Fibroblast of skin of scalp (primary cell): ENCODE data around the gene KREMEN2.

Experiments used
- DNase-seq: peaks from one replicate; pipeline ENCODE4 v3.0.0-alpha.2; 2013

KREMEN2 gene

GRCh38 chr16:2979669-2980226 lies 15.7 kb downstream of the KREMEN2 start:
- DNase-seq = no peak

- peak; percentile 87 for DNase-seq
Measured at GRCh38 chr16:2980227-2981176, 16.4 kb downstream of the KREMEN2 start, which contains the start of gene PKMYT1. Gene PKMYT1, minus strand, starts transcription at chr16:2980446. Its CDS starts 789 bp downstream, at chr16:2979657.

GRCh38 chr16:2981177-2981898 lies 17.3 kb downstream of the KREMEN2 start:
- no peak for DNase-seq

- no peak for DNase-seq
Measured at GRCh38 chr16:2981899-2982250, 17.8 kb downstream of the KREMEN2 start.

GRCh38 chr16:2982402-2982801 lies 18.3 kb downstream of the KREMEN2 start:
- DNase-seq = no peak

- DNase-seq = peak; percentile 81
Measured at GRCh38 chr16:2983706-2984136, 19.6 kb downstream of the KREMEN2 start.

GRCh38 chr16:2985462-2985861 lies 21.4 kb downstream of the KREMEN2 start:
- no peak for DNase-seq

- no peak for DNase-seq
Measured at GRCh38 chr16:2985893-2986355, 21.8 kb downstream of the KREMEN2 start.

- no peak for DNase-seq
Measured at GRCh38 chr16:2986623-2987188, 22.6 kb downstream of the KREMEN2 start.

- no peak for DNase-seq
Measured at GRCh38 chr16:2987286-2987685, 23.2 kb downstream of the KREMEN2 start.

GRCh38 chr16:2987833-2988232 lies 23.8 kb downstream of the KREMEN2 start:
- peak; percentile 59 for DNase-seq

GRCh38 chr16:2988590-2989099 lies 24.6 kb downstream of the KREMEN2 start:
- no peak for DNase-seq

- no peak for DNase-seq
Measured at GRCh38 chr16:2990891-2991290, 26.8 kb downstream of the KREMEN2 start.

- DNase-seq = no peak
Measured at GRCh38 chr16:2991566-2992261, 27.6 kb downstream of the KREMEN2 start.

- no peak for DNase-seq
Measured at GRCh38 chr16:2992383-2993081, 28.5 kb downstream of the KREMEN2 start.

- DNase-seq = no peak
Measured at GRCh38 chr16:2996298-2996697, 32.2 kb downstream of the KREMEN2 start.

GRCh38 chr16:2999929-3000328 lies 35.9 kb downstream of the KREMEN2 start:
- DNase-seq = no peak

GRCh38 chr16:3000540-3000939 lies 36.5 kb downstream of the KREMEN2 start:
- no peak for DNase-seq

GRCh38 chr16:3001316-3001715 lies 37.2 kb downstream of the KREMEN2 start:
- DNase-seq = no peak

- DNase-seq = peak; percentile 98
Measured at GRCh38 chr16:3003582-3004270, 39.7 kb downstream of the KREMEN2 start.

GRCh38 chr16:3004319-3004718 lies 40.2 kb downstream of the KREMEN2 start:
- DNase-seq = no peak
